GM12801 (cell line): ENCODE results near the gene ARID3A.

Experiments used
- TF ChIP-seq, protein P1 (sequence below): IDR thresholded peaks from one replicate; pipeline ENCODE4 v1.5.1; 2011; ENCODE audit warnings: control low read depth; ENCODE audit not compliant: insufficient read length; ENCODE audit errors: extremely low read depth

ARID3A gene

DNA sequence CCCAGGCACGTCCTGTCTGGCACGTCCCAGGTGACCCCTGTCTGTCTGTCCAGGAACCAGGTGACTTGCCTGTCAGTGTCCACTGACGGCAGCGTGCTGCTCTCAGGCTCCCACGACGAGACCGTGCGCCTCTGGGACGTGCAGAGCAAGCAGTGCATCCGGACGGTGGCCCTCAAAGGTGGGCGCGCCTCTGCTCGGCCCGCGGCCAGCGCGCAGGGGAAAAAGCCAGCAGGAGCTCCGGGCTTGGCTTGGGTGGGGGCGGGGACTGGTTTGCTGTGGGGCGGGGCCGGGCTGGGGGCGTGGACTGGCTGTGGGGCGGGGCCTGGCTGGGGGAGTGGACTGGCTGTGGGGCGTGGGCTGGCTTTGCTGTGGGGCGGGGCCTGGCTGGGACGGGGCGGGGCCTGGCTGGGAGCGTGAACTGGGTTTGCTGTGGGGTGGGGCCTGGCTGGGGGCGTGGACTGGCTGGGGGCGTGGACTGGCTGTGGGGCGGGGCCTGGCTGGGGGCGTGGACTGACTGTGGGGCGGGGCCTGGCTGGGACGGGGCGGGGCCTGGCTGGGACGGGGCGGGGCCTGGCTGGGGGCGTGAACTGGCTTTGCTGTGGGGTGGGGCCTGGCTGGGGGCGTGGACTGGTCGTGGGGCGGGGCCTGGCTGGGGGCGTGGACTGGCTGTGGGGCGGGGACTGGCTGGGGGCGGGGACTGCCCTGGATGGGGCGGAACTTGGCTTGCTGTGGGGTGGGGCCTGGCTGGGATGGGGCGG, 65.5 kb downstream of the ARID3A start:
- TF ChIP-seq, protein P1, sequence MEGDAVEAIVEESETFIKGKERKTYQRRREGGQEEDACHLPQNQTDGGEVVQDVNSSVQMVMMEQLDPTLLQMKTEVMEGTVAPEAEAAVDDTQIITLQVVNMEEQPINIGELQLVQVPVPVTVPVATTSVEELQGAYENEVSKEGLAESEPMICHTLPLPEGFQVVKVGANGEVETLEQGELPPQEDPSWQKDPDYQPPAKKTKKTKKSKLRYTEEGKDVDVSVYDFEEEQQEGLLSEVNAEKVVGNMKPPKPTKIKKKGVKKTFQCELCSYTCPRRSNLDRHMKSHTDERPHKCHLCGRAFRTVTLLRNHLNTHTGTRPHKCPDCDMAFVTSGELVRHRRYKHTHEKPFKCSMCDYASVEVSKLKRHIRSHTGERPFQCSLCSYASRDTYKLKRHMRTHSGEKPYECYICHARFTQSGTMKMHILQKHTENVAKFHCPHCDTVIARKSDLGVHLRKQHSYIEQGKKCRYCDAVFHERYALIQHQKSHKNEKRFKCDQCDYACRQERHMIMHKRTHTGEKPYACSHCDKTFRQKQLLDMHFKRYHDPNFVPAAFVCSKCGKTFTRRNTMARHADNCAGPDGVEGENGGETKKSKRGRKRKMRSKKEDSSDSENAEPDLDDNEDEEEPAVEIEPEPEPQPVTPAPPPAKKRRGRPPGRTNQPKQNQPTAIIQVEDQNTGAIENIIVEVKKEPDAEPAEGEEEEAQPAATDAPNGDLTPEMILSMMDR, result no peak

DNA sequence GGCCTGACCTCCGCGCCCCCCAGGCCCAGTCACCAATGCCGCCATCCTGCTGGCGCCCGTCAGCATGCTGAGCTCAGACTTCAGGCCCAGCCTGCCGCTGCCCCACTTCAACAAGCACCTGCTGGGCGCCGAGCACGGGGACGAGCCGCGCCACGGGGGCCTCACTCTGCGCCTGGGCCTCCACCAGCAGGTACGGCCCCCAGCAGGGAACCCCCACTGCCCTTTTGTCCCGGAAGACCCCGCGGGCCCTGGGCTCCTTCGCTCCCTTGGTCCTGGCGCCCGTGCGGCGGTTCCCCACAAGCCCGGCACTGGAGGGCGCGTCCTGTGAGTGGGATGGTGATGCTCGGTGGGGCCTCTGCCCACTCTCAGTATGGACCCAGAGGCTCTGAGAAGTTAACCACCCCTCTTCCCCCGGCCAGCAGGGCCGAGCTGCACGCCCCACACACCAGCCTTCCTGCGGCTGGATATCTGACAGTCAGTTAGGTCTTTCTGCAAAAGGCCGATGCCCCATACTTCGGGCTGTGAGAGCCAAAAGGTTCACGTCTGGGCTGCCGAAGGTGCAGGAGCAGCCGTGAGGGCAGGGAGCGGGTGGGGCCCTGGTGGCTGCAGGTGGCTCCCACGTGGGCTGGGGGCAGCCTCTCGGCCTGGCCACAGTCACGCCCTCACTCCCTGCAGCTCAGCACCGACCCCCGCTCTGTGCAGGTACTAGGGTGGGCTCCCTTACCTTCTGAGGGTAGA, 66.3 kb downstream of the ARID3A start:
- TF ChIP-seq, protein P1, result no peak

DNA sequence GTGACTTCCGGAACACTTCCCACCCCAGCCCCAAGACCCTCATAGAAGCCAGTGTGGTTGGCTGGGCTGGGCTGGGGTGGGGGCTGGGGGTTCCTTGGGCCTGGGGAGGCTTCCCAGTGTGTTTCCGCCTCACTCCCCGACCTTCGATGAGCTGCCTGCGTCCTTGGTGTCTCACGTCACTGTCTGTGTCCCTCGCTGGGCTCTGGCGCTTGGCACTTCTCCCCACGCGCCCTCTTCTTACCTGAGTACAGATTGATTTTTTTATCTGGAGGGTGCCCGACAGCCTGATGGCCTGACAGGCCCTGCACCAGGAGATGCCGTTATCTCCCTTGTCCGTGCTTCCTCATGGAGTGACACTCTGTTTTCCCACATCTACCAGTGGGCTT, 66.8 kb downstream of the ARID3A start:
- TF ChIP-seq, protein P1, result no peak

DNA sequence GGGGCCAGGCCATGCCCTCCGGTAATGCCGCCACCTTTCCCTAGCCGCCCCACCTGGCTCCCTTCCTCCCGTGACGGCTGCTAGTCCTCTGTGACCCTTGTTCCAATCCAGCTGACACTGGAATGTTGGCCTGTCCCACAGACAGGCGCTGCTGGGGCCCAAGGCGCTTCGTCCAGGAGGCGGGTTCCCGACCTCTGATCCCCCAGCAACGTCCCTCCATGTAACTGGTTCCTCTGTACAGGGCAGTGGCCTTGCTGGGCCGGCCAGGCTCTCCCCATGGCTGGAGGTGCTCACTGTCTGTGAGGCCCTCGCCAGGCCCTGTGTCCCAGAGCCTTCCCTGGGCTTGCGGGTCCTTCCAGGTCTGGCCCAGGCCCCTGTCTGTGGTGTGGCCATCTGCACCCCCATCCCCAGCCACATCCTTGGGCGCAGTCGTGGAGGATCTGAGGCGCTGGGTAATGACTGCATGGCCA, 67.6 kb downstream of the ARID3A start:
- TF ChIP-seq, protein P1, result no peak

DNA sequence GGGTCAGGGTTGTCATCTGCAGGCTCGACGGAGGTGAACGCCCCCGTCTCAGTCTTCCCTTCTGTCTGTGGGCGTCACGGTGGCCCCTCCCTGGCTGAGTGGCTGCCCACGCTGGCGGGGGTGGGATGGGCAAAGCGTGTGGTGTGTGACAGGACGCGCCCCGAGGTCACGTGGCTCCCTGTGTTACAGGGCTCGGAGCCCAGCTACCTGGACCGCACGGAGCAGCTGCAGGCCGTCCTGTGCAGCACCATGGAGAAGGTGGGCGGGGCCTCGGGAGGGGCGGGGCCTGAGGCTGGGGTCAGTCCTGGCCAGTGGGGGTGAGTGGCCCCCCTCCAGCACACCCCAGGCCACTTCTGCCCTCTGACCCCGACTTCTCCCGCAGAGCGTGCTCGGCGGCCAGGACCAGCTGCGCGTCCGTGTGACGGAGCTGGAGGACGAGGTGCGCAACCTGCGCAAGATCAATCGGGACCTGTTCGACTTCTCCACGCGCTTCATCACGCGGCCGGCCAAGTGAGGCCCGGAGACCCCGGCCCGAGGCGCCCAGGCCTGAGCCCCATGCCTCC, 68.1 kb downstream of the ARID3A start:
- TF ChIP-seq, protein P1, result no peak

DNA sequence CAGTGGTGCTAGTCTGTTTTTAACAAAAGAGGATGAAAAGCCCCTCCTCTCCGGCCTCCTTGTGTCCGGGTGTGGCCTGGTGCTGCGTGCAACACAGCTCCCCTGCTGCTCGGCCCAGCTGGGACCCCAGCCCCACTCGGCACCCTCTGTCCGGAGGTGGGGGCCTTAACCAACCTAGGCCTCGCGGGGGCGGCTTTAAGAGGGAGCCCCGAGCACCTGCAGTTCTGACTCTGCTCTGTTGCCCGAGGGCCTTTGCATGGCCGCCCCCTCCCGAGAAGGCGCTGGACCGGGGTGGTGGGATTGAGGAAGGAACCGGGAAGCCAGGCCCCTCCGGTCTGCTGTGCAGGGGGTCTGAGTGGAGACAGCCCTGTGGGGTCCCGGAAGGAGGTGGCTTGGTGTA, 68.7 kb downstream of the ARID3A start:
- TF ChIP-seq, protein P1, result no peak

DNA sequence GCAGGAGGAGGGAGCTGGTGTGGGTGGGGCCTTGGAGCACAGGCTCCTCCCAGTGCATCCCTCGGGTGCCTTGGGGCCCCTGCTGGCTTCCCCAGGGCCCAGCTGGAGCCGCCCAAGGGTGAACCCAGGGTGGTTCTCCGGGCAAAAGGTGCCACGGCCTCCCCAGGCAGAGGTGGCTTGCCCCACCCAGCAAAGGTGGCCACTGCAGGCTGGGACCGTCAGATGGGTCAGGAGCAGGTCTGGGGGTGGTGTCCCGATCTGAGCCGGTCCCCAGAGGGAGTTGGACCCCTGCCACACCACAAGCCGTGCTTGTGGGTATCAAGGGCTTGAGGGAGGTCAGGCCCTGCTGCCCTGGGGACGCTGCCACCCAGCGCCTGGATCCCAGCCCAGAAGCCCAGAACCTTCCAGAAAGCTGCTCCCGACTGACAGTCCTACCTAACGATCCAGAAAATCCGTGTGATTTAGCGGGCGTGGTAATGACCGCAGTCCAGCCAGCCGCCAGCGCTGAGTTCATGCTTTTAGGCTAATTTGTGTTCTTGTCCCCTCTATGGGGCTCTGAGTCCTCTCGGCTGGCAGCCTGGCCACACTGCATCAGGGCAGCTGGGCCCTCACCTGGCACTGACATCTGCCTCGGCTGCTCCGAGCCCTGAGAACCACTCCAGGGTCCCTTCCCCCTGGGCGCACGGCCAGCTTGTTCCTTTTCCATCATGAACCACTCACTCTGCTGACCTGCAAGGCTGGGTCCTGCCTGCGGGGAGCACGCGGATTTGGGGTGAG, 69.4 kb downstream of the ARID3A start:
- TF ChIP-seq, protein P1, result no peak
